Heart left ventricle (tissue), 16 donors: ENCODE results near the gene RAB36. TPM values are rescaled to one million over a fixed set of nuclear protein-coding genes. Genes with fewer than 3 reads are reported as not detected.

Experiments used
- ATAC-seq, 4 donors: fragments of 200-7000 bp; cut with Tn5 transposase; one replicate each; pipeline ENCODE4 v1.9.1; 2020 to 2022; ENCODE audit warnings: moderate library complexity in 4 of 4, mild to moderate bottlenecking in 3 of 4, moderate number of reproducible peaks in 1 of 4
- DNase-seq, 5 donors: peaks; one replicate each; pipeline ENCODE4 v3.0.0-alpha.2; 2020
- H3K27ac ChIP-seq, 12 donors: fragments of 200-600 bp; sonication (generic) in 4 of 12; one replicate each; pipeline versions ENCODE4 v1.5.0 to v1.8.0; 2016 to 2022; ENCODE audit warnings: mild to moderate bottlenecking in 2 of 12
- H3K27me3 ChIP-seq, 9 donors: fragments of 200-600 bp; sonication (generic) in 2 of 9; one replicate each; pipeline versions ENCODE4 v1.5.1 to v1.8.0; 2016 to 2022; ENCODE audit warnings: mild to moderate bottlenecking in 3 of 9
- H3K36me3 ChIP-seq, 9 donors: fragments of 200-600 bp; sonication (generic) in 2 of 9; one replicate each; pipeline versions ENCODE4 v1.5.0 to v1.8.0; 2018 to 2022; ENCODE audit warnings: mild to moderate bottlenecking in 2 of 9
- H3K4me1 ChIP-seq, 12 donors: fragments of 200-600 bp; sonication (generic) in 4 of 12; one replicate each; pipeline versions ENCODE4 v1.5.0 to v1.8.0; 2016 to 2022; ENCODE audit warnings: mild to moderate bottlenecking in 3 of 12
- H3K4me3 ChIP-seq, 12 donors: fragments of 200-600 bp; sonication (generic) in 4 of 12; one replicate each; pipeline versions ENCODE4 v1.5.0 to v1.8.0; 2017 to 2022; ENCODE audit warnings: mild to moderate bottlenecking in 9 of 12, moderate library complexity in 4 of 12
- H3K9me3 ChIP-seq, 12 donors: fragments of 200-600 bp; sonication (generic) in 4 of 12; one replicate each; pipeline versions ENCODE4 v1.5.0 to v1.8.0; 2016 to 2022; ENCODE audit warnings: mild to moderate bottlenecking in 1 of 12
- CTCF ChIP-seq, 12 donors: fragments of 200-600 bp; sonication (generic) in 4 of 12; IDR thresholded peaks; one replicate each; pipeline versions ENCODE4 v1.5.0 to v1.8.0; 2018 to 2022; ENCODE audit warnings: antibody characterized with exemption in 12 of 12, mild to moderate bottlenecking in 5 of 12
- POLR2A ChIP-seq, 2 donors: fragments of 450-650 bp; IDR thresholded peaks; one replicate each; pipeline ENCODE4 v1.6.1; 2017; ENCODE audit warnings: antibody characterized with exemption in 2 of 2, mild to moderate bottlenecking in 2 of 2, moderate library complexity in 2 of 2
- WGBS, 4 donors: extraction: QIAGEN DNeasy Blood & Tissue Kit in 2 of 4; methylation state at CpG; one replicate each; pipeline versions ENCODE4 v1.1.5 to v1.1.7; 2013 to 2018; 5-methylcytosine and 5-hydroxymethylcytosine counted together
- intact Hi-C, 10 donors: fragments of 100-400 bp; cut with DNase I; formaldehyde crosslinking; loops; one replicate each; pipeline versions ENCODE4 v1.11.1 to v1.14.2; 2022
- polyA plus RNA-seq, 2 donors: library from polyadenylated mRNA; stranded (reverse); fragments of 200-250 nt; gene quantifications; one replicate each; pipeline ENCODE4 v1.2.3, GENCODE V29; 2013
- total RNA-seq, 9 donors: library from RNA; depleted of rRNA in 2 of 9; stranded (reverse); fragments of >200 nt in 2 of 9; fragmentation: NEBNext Ultra II Directional in 3 of 9; extraction: Animal tissue kit (Norgen Biotek cat#: 25700) in 3 of 9; gene quantifications; one replicate each; pipeline versions ENCODE4 v1.1.0 to v1.2.4, GENCODE V29; 2016 to 2023
- donor health status: ischemic (EF 13 %, LVEDD 7.1; RV severe dilation, severe dysfunction).
- donor health status: healthy with polysubstance abuse.
- donor health status: DM: no; HTN: yes; CAD: no.
- donor health status: DM: no; HTN: no; CAD: no.
- donor health status: ischemic (EF 25% LVEDD 6.9; RV normal size, moderate dysfunction).
- donor health status: ischemic (EF 25% LVEDD 5.7; RV mildly dilated, moderate dysfunction).
- donor health status: healthy.
- donor health status: DM: yes; HTN: yes; CAD: no.
- donor health status: ischemic (EF 35%, LVEDD 5.7; RV mildly dilated, moderate dysfunction).
- donor health status: nonischemic (EF 11% LVEDD 7.7; RV severe dilation, severe dysfunction).
- donor health status: DM: yes; HTN: yes; CAD: no.
- donor health status: PGD.
- donor health status: ischemic (EF 29% LVEDD 5.4; RV normal size, mild dysfunction).
- donor health status: nonischemic (EF 23%, LVEDD 6.1; RV moderate dilation, normal function).

RAB36 gene
- total and polyA plus RNA-seq, 11 donors: 0.11 to 3.2 (median 0.54) TPM

- peaks cover 0 to 58% (median 12%) of the 10 kb centered on the region in 12 donors for H3K4me1 ChIP-seq
- H3K27me3 ChIP-seq: no peaks in the 10 kb centered on the region
- no peaks in the 10 kb centered on the region for H3K9me3 ChIP-seq
- TF ChIP-seq CTCF (IDR thresholded peaks at IDR 0.05) (no peak), POLR2A (IDR thresholded peaks at IDR 0.05) (no peak)
- DNase-seq (peak in 1 of 5 donors; percentile 63), ATAC-seq (peak; percentile 42 to 91 (median 76))
- intact Hi-C loops: loop anchor here in 1 of 10 donors (10.0 kb wide), 1 partner anchor 494 kb away; no protein-coding TSS in a partner anchor
- no peak overlapping the region for H3K4me3 ChIP-seq
- peak overlapping the region in 2 of 12 donors; percentile 38 to 68 for H3K27ac ChIP-seq
- H3K36me3 ChIP-seq: peaks cover 0 to 20% (median 0%) of the 10 kb centered on the region in 9 donors
- WGBS, 4 donors: 62 to 68% (median 66%) methylated on average over 9 of the region's 9 CpGs
These were observed 45.2 kb downstream of the RAB36 start for GRCh38 chr22:23190526-23190925.

- no peaks in the 10 kb centered on the region for H3K9me3 ChIP-seq
- ATAC-seq (peak in 3 of 4 donors; percentile 33 to 52 (median 50)), DNase-seq (peak in 1 of 5 donors; percentile 38)
- H3K36me3 ChIP-seq: peaks cover 0 to 20% (median 0%) of the 10 kb centered on the region in 9 donors
- H3K27me3 ChIP-seq: no peaks in the 10 kb centered on the region
- intact Hi-C loops: loop anchor here in 1 of 10 donors (10.0 kb wide), 1 partner anchor 493 kb away; no protein-coding TSS in a partner anchor
- peak overlapping the region in 2 of 12 donors; percentile 29 to 57 for H3K27ac ChIP-seq
- TF ChIP-seq POLR2A (IDR thresholded peaks at IDR 0.05) (no peak), CTCF (IDR thresholded peaks at IDR 0.05) (no peak)
- peaks cover 0 to 67% (median 14%) of the 10 kb centered on the region in 12 donors for H3K4me1 ChIP-seq
- no peak overlapping the region for H3K4me3 ChIP-seq
- 40 to 60% (median 47%) methylated on average over 4 to 5 of the region's 5 CpGs for WGBS, 4 donors
These were observed 46.9 kb downstream of the RAB36 start for GRCh38 chr22:23192133-23192532.

GRCh38 chr22:23192558-23192957, 47.3 kb downstream of the RAB36 start:
- Histone ChIP-seq H3K36me3 (peaks cover 0 to 19% (median 0%) of the 10 kb centered on the region in 9 donors), H3K27ac (peak overlapping the region in 2 of 12 donors; percentile 29 to 57), H3K4me1 (peaks cover 0 to 62% (median 14%) of the 10 kb centered on the region in 12 donors), H3K27me3 (no peaks in the 10 kb centered on the region), H3K4me3 (no peak overlapping the region), H3K9me3 (no peaks in the 10 kb centered on the region)
- intact Hi-C loops: loop anchor here in 1 of 10 donors (10.0 kb wide), 1 partner anchor 492 kb away; no protein-coding TSS in a partner anchor
- 93 to 96% (median 94%) methylated on average over 4 of the region's 4 CpGs for WGBS, 4 donors
- DNase-seq: no peak
- TF ChIP-seq CTCF (IDR thresholded peaks at IDR 0.05) (no peak), POLR2A (IDR thresholded peaks at IDR 0.05) (no peak)
- ATAC-seq: no peak

- H3K27ac ChIP-seq: no peak overlapping the region
- TF ChIP-seq POLR2A (IDR thresholded peaks at IDR 0.05) (no peak), CTCF (IDR thresholded peaks at IDR 0.05) (no peak)
- WGBS, 4 donors: 93 to 96% (median 94%) methylated on average over 5 of the region's 5 CpGs
- intact Hi-C loops: loop anchor here in 1 of 10 donors (10.0 kb wide), 1 partner anchor 491 kb away; no protein-coding TSS in a partner anchor
- peaks cover 0 to 12% (median 0%) of the 10 kb centered on the region in 9 donors for H3K36me3 ChIP-seq
- DNase-seq: no peak
- H3K27me3 ChIP-seq: no peaks in the 10 kb centered on the region
- no peak overlapping the region for H3K4me3 ChIP-seq
- H3K9me3 ChIP-seq: no peaks in the 10 kb centered on the region
- peaks cover 0 to 61% (median 16%) of the 10 kb centered on the region in 12 donors for H3K4me1 ChIP-seq
- no peak for ATAC-seq
These were observed 48.0 kb downstream of the RAB36 start for GRCh38 chr22:23193196-23193827.
